K562 treated with DMSO at 1 percent for 24 hours (cell line): Measurements from ENCODE around the gene PRR23E. TPM values are rescaled to one million over a fixed set of nuclear protein-coding genes. Genes with fewer than 3 reads are reported as not detected.

ENCODE experiments used
- total RNA-seq: library from RNA; unstranded; fragments of 300-600 nt; gene quantifications from 2 replicates; pipeline ENCODE4 v1.2.3, GENCODE V29; 2022; ENCODE audit warnings: low read depth; ENCODE audit not compliant: insufficient read depth

Gene PRR23E, protein sequence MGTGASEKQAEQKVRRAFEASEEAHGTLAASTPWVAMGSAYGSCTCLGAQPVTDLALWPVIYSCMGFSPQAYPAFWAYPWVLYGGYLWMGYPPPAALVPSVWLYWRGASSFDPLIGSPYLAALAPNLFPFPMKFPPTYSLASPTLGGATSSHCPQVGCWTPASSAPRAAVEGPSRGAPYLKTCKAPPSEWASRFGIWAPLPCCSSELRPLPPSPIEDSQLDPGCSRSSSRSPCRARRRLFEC
- not detected in 2 replicates for total RNA-seq

DNA sequence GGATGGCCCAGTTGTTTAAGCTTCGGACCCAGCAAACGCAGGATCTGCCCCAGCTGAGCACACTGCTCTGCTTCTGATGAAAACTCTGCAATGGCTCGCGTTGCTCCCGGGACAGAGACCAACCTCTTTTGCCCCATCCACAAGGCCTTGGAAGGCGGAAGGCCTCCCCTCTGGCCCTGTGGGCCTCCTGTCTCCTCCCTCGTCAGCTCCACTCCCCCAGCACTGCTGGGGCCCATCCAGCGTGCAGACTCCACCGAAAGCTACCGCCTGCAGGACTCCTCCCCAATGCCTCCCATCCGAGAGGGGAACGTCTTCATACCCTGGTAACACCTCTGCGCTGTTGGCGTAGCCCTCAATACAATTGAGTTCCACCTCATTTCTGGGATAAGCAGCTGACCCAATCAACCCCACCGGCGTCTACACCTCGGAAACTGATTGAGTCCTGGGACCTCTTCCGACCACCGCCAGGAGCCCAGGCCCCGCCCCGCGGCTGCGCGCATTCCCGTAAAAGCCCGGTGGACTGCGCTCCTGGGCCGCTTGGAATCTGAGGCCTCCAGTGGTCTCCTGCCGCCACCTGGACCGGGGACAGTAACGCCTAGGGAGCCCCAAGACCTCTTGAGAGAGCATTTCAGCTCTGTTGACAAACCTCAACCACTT lies at the start of gene PRR23E:
TSS of gene PRR23E (plus strand) at position 556 of the 657 bp plus-strand sequence. CDS start 3,555 bp downstream, outside the sequence.

Other genes starting within 250 kb of the PRR23E start
- 56.6 and 67.9 TPM in 2 replicates for gene PLXNA1, start 210.0 kb upstream of the PRR23E start, total RNA-seq
- gene PRR20G, start 94.9 kb downstream of the PRR23E start, total RNA-seq, result 1.3 TPM in 1 of 2 replicates, not detected in the other